GM19025 (cell line): Measurements from ENCODE around the gene SLC2A1.

Source experiments
- ATAC-seq: cut with Tn5 transposase; IDR thresholded peaks from one replicate; pipeline ENCODE4 v1.9.1; 2021; ENCODE audit warnings: mild to moderate bottlenecking, low read depth, moderate library complexity; ENCODE audit not compliant: unreplicated experiment

The SLC2A1 gene

GRCh38 chr1:42944246-42944928, 14.3 kb downstream of the SLC2A1 start:
- ATAC-seq: no peak

- no peak for ATAC-seq
These were observed 14.9 kb downstream of the SLC2A1 start for GRCh38 chr1:42943728-42944127.

GRCh38 chr1:42943166-42943565, 15.5 kb downstream of the SLC2A1 start:
- no peak for ATAC-seq

GRCh38 chr1:42942444-42942843, 16.2 kb downstream of the SLC2A1 start:
- no peak for ATAC-seq

GRCh38 chr1:42941640-42942330, 16.9 kb downstream of the SLC2A1 start:
- no peak for ATAC-seq

GRCh38 chr1:42940851-42941639, 17.6 kb downstream of the SLC2A1 start:
- ATAC-seq: no peak

- no peak for ATAC-seq
These were observed 19.7 kb downstream of the SLC2A1 start for GRCh38 chr1:42938645-42939615.

- ATAC-seq: no peak
These were observed 20.6 kb downstream of the SLC2A1 start for GRCh38 chr1:42937836-42938644.

- no peak for ATAC-seq
These were observed 21.4 kb downstream of the SLC2A1 start for GRCh38 chr1:42937141-42937696.

- no peak for ATAC-seq
These were observed 22.2 kb downstream of the SLC2A1 start for GRCh38 chr1:42936309-42937078.

GRCh38 chr1:42935971-42936308, 22.7 kb downstream of the SLC2A1 start:
- no peak for ATAC-seq

GRCh38 chr1:42935313-42935895, 23.3 kb downstream of the SLC2A1 start:
- no peak for ATAC-seq

- ATAC-seq: no peak
These were observed 23.9 kb downstream of the SLC2A1 start for GRCh38 chr1:42934541-42935312.

GRCh38 chr1:42933610-42934491, 24.8 kb downstream of the SLC2A1 start:
- ATAC-seq: no peak

GRCh38 chr1:42933060-42933586, 25.5 kb downstream of the SLC2A1 start:
- ATAC-seq: no peak

GRCh38 chr1:42932442-42932941, 26.2 kb downstream of the SLC2A1 start:
- no peak for ATAC-seq
